Measurements from ENCODE around the gene DDX11.
"Not testable (repeated sequence)": the region's sequence is repeated elsewhere in the genome, so short reads cannot be mapped to it uniquely, and the experiment has no call there.

- TF ChIP-seq POLR2A, CTCF, POLR2AphosphoS5 (IDR thresholded peaks at IDR 0.05): not testable (repeated sequence)
Measured at GRCh38 chr12:31066196-31066595, 7.5 kb upstream of the DDX11 start.
